Embryonic facial prominence (tissue), 1 donor: ENCODE results near the gene DIPK1B.
"Not testable (repeated sequence)": the region's sequence is repeated elsewhere in the genome, so short reads cannot be mapped to it uniquely, and the experiment has no call there.

Source experiments
- DNase-seq: peaks from one replicate; pipeline ENCODE4 v3.0.0-alpha.2; 2016; ENCODE audit errors: extremely low spot score

DIPK1B gene

GRCh38 chr9:136698635-136699246 lies 13.6 kb upstream of the DIPK1B start:
- no peak for DNase-seq

- DNase-seq: no peak
These were observed 12.1 kb upstream of the DIPK1B start for GRCh38 chr9:136700304-136700703.

GRCh38 chr9:136700959-136701667 lies 11.3 kb upstream of the DIPK1B start:
- no peak for DNase-seq

- DNase-seq: no peak
These were observed 10.7 kb upstream of the DIPK1B start for GRCh38 chr9:136701668-136702053.

- no peak for DNase-seq
These were observed 9.0 kb upstream of the DIPK1B start for GRCh38 chr9:136703276-136703860.

GRCh38 chr9:136704741-136705140 lies 7.6 kb upstream of the DIPK1B start:
- not testable (repeated sequence) for DNase-seq

GRCh38 chr9:136705564-136705963 lies 6.8 kb upstream of the DIPK1B start:
- no peak for DNase-seq

- no peak for DNase-seq
These were observed 5.4 kb upstream of the DIPK1B start for GRCh38 chr9:136707011-136707410.

GRCh38 chr9:136707849-136708517 lies 4.4 kb upstream of the DIPK1B start:
- no peak for DNase-seq

GRCh38 chr9:136709454-136710109 lies 2.8 kb upstream of the DIPK1B start:
- DNase-seq: no peak

GRCh38 chr9:136710543-136710942 lies 1.8 kb upstream of the DIPK1B start:
- DNase-seq: no peak

- not testable (repeated sequence) for DNase-seq
These were observed 1.1 kb upstream of the DIPK1B start for GRCh38 chr9:136711219-136711648.

- DNase-seq: no peak
These were observed 545 bp downstream of the DIPK1B start for GRCh38 chr9:136712690-136713544.

GRCh38 chr9:136713550-136713949 lies 1.2 kb downstream of the DIPK1B start:
- no peak for DNase-seq

- DNase-seq: no peak
These were observed 1.9 kb downstream of the DIPK1B start for GRCh38 chr9:136714096-136714892.

GRCh38 chr9:136714893-136715274 lies 2.5 kb downstream of the DIPK1B start:
- DNase-seq: no peak

- no peak for DNase-seq
These were observed 5.0 kb downstream of the DIPK1B start for GRCh38 chr9:136717399-136717798.

GRCh38 chr9:136718345-136719194 lies 6.2 kb downstream of the DIPK1B start:
- no peak for DNase-seq

- no peak for DNase-seq
These were observed 7.0 kb downstream of the DIPK1B start for GRCh38 chr9:136719195-136719880.
